Lower lobe of right lung (tissue), 2 donors: ENCODE measurements around the gene TBX2. TPM values are rescaled to one million over a fixed set of nuclear protein-coding genes. Genes with fewer than 3 reads are reported as not detected.

Source experiments
- ATAC-seq, 2 donors: fragments of 200-7000 bp; cut with Tn5 transposase; one replicate each; pipeline ENCODE4 v1.9.1; 2020 to 2022; ENCODE audit warnings: mild to moderate bottlenecking in 2 of 2, moderate library complexity in 2 of 2
- DNase-seq: peaks from one replicate; pipeline ENCODE4 v3.0.0-alpha.2; 2020
- H3K27ac ChIP-seq: fragments of 200-600 bp; one replicate; pipeline ENCODE4 v1.8.0; 2022
- H3K27me3 ChIP-seq: fragments of 200-600 bp; one replicate; pipeline ENCODE4 v1.8.0; 2022; ENCODE audit warnings: low read depth
- H3K36me3 ChIP-seq: fragments of 200-600 bp; one replicate; pipeline ENCODE4 v1.8.0; 2022; ENCODE audit warnings: mild to moderate bottlenecking
- H3K4me1 ChIP-seq: fragments of 200-600 bp; one replicate; pipeline ENCODE4 v1.8.0; 2022
- H3K4me3 ChIP-seq: fragments of 200-600 bp; one replicate; pipeline ENCODE4 v1.8.0; 2022; ENCODE audit warnings: mild to moderate bottlenecking
- H3K9me3 ChIP-seq: fragments of 200-600 bp; one replicate; pipeline ENCODE4 v1.8.0; 2022
- intact Hi-C: fragments of 100-400 bp; cut with DNase I; formaldehyde crosslinking; loops from one replicate; pipeline ENCODE4 v1.11.0; 2022
- total RNA-seq: library from RNA; stranded (reverse); fragmentation: NEBNext Ultra II Directional; extraction: Animal tissue kit (Norgen Biotek cat#: 25700); gene quantifications from one replicate; pipeline ENCODE4 v1.2.1, GENCODE V29; 2021
- TF ChIP-seq, protein P1 (sequence below): fragments of 200-600 bp; IDR thresholded peaks from one replicate; pipeline ENCODE4 v1.8.0; 2022; ENCODE audit warnings: antibody characterized with exemption, mild to moderate bottlenecking
- donor health status: DM: no; HTN: yes; CAD: no; lungs with severe emphysema.

The TBX2 gene
- total RNA-seq, 1 donor from 2014 or later, result 83.3 TPM

DNA sequence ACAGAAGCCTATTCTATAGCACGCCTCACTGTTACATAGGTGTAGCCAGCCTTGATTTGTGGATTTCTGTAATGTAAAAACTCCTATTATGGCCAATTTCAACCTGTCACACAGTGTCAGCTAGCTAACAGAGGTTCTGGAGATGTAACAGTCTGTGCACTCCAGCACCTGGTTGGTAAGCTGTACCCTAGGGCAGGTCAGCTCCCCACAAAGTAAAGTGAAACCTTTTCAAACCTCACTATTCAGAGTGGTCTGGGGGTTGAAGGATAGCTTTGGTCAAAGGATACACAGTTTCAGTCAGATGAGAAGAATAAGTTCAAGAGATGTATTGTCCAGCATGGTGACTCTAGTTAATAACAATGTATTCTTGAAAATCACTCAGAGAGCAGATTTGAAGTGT lies 28.5 kb upstream of the TBX2 start:
- TF ChIP-seq, protein P1, sequence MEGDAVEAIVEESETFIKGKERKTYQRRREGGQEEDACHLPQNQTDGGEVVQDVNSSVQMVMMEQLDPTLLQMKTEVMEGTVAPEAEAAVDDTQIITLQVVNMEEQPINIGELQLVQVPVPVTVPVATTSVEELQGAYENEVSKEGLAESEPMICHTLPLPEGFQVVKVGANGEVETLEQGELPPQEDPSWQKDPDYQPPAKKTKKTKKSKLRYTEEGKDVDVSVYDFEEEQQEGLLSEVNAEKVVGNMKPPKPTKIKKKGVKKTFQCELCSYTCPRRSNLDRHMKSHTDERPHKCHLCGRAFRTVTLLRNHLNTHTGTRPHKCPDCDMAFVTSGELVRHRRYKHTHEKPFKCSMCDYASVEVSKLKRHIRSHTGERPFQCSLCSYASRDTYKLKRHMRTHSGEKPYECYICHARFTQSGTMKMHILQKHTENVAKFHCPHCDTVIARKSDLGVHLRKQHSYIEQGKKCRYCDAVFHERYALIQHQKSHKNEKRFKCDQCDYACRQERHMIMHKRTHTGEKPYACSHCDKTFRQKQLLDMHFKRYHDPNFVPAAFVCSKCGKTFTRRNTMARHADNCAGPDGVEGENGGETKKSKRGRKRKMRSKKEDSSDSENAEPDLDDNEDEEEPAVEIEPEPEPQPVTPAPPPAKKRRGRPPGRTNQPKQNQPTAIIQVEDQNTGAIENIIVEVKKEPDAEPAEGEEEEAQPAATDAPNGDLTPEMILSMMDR, result no peak
- Histone ChIP-seq H3K9me3 (no peaks in the 10 kb centered on the region), H3K36me3 (no peaks in the 10 kb centered on the region), H3K27ac (no peak overlapping the region), H3K4me3 (no peak overlapping the region), H3K27me3 (no peaks in the 10 kb centered on the region), H3K4me1 (no peaks in the 10 kb centered on the region)
- intact Hi-C loops, result no loop called here
- ATAC-seq (no peak), DNase-seq (no peak)

DNA sequence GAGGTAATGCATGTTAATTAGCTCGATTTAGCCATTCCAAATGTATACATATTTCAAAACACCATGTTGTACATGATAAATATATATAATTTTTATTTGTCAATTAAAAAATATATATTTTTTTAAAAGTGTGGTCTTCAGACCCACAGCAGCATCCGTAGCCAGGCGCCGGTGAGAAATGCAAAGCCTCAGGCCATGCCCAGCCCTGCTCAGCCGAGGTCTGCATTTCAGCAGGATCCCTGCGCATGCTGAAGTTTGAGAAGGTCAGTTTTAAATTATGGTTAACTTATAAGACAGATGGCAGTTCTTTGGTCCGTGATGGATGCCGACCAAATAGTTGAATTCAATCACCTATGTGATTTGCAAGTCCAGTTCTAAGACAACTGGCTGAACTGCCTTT lies 28.0 kb upstream of the TBX2 start:
- TF ChIP-seq, protein P1, result no peak
- Histone ChIP-seq H3K27me3 (no peaks in the 10 kb centered on the region), H3K4me1 (no peaks in the 10 kb centered on the region), H3K4me3 (no peak overlapping the region), H3K36me3 (no peaks in the 10 kb centered on the region), H3K27ac (no peak overlapping the region), H3K9me3 (no peaks in the 10 kb centered on the region)
- ATAC-seq, result no peak
- intact Hi-C loops, result no loop called here
- peak; percentile 26 for DNase-seq

DNA sequence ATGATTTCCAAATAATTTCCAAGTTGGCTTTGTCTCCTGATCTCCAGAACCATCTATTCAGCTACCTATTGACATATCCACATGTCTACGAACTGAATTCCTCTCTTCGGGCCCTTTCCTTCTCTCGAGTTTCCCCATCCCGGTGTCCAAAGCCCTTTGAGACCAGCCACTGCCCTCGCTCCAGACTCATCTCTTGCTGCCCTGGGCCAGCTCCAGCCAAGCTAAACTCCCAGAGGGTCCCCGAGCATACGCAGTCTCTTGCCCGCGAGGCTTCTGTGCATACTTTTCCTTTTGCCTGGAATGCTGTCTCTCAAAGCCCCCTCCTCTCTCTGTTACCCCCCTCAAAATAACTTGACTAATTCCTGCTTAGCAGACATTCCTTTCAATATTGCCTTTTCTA lies 27.2 kb upstream of the TBX2 start:
- Histone ChIP-seq H3K27me3 (no peaks in the 10 kb centered on the region), H3K27ac (no peak overlapping the region), H3K4me1 (no peaks in the 10 kb centered on the region), H3K9me3 (no peaks in the 10 kb centered on the region), H3K4me3 (no peak overlapping the region), H3K36me3 (no peaks in the 10 kb centered on the region)
- TF ChIP-seq, protein P1, result no peak
- ATAC-seq, result no peak
- peak; percentile 26 for DNase-seq
- intact Hi-C loops, result no loop called here

DNA sequence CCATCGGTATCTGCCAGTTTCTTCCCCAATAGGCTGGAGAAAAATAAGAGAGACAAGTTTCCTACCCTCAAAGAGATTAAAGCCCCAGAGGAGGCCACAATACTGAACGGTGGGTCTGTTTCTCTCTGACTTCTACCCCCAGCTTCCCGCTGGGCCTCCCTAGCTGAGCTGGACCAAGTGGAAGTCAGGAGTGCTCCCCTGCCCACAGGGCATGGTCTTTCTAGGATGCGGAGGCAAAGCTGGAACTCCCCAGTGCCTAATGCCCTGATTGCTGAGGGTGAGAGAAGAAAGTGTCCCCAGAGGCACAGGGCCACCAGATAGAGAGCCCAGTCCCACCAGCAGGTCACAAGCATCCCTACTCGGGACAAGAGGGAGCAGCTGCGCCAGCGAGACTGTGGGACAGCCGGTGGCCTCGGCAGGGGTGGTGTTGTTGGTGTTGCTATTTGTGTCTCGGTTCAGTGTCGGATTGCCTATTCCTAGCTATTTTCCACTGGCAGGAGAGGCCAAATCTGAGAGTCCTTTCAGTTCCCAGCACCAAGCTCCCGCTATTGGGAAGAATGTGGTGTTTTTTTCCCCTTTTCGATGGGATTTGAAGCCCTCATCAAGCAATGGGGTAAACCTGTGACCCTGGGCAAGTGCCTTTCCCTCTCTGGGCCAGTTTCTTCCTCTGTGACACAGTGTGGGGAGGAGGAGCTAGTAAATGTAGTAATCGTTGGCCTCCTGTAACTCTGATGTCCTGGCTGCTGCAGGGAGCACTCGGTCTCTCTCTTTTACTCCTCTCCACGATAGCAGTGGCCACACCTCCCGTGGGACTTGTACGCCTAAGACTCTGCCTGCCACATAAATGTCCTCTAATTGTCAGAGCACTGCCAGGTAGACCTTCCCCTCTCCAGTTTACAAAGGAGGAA lies 22.5 kb upstream of the TBX2 start:
- intact Hi-C loops, result no loop called here
- DNase-seq (peak; percentile 37), ATAC-seq (no peak)
- Histone ChIP-seq H3K27me3 (no peaks in the 10 kb centered on the region), H3K4me1 (no peaks in the 10 kb centered on the region), H3K9me3 (no peaks in the 10 kb centered on the region), H3K27ac (no peak overlapping the region), H3K4me3 (no peak overlapping the region), H3K36me3 (no peaks in the 10 kb centered on the region)
- TF ChIP-seq, protein P1, result no peak

DNA sequence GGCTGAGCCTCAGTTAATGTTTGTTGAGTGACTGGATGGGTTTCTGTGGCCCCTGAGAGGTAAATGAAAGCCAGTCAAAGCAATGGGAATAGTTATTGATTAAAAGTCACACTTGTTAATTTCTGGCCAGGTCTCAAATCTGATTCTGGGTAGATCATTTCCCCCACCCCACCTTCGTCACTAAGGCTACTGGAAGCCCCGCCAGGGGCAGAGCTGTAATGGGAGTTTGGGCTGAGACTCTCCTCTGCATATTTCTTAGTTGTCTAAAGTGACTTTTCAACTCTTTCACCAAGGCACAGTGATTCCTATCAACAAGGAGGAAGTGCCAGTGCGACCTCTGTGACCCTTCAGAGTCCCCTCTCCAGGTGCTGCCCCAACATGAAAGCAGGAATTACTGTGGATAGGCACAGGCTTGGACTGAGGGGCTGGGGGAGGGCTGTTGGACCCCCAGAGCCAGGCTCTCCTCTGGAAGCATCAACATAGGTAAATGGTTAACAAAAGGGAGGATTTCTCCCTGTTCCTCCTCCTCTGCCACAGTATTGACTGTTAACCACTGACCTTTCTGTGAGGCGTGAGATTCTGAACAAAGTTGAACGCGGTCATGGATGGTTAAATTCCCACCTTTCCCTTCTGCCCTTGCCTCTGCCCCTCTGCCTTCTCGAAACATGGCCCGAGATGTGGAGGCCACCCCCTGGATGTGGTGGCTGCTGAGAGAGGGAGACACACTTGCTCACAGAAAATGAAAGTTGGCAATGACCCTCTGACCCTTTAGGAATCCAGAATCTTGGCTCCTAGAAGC lies 20.8 kb upstream of the TBX2 start:
- Histone ChIP-seq H3K36me3 (no peaks in the 10 kb centered on the region), H3K4me3 (no peak overlapping the region), H3K27me3 (no peaks in the 10 kb centered on the region), H3K9me3 (no peaks in the 10 kb centered on the region), H3K4me1 (no peaks in the 10 kb centered on the region), H3K27ac (no peak overlapping the region)
- DNase-seq (peak; percentile 5), ATAC-seq (no peak)
- TF ChIP-seq, protein P1, result no peak
- intact Hi-C loops, result no loop called here
